Measurements from ENCODE around the gene SYCE3.

The SYCE3 gene

DNA sequence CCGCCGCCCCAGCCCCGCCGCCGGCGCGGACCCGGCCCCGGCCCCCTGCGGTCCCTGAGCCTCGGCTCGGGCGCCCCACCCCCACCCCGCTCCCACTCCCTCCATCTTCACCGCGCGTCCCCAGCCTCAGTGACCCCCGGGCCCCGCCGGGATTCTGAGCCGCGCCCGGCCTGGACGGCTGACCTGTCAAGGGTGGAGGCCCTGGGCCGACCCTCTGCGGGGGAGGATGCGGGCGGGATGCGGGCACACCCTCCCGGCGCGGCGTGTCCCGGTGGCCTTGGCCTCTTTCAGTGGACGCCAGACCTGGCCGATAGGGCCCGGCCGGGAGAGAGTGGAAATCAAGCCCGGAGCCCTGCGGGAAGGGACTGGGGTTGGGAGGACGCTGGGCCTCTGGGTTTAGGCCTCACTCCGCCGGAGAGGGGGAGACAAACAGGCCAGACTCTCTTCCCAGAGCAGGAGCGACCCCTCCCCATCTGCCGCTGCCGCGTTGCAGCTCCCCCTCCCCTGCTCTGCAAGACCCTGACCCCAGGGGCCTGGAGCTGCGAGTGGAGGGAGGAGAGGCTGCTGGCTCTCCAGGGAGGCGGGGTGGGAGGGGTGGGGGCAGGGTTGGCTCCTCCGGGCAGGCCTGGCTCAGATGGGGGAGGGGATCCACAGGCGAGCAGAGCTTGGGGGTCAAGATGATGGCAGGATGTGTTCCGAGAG lies 38.4 kb upstream of the SYCE3 start:
- no peak for DNase-seq (ENCODE audit: low read depth in 1 of 2, low spot score in 1 of 2)

DNA sequence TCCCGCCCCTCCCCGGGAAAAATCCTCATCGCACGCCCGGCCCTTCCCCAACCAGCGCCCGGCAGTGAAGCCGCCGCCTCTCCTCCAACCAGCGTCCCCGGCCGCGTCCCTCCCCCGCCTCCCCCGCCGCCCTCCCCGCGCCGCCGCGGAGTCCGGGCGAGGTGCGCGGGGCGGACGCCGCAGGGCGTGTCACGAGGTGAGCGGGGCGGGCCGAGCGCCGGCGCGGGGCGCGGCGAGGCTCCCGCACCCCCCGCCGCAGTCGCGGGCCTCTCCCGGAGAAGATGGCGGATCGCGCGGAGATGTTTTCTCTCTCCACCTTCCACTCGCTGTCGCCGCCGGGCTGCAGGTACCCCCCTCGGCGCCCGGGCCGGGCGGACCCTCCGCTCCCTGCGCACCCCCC lies 37.8 kb upstream of the SYCE3 start, which contains the start of gene MAPK8IP2:
MAPK8IP2 (plus strand) TSS at position 256 of the 400 bp plus-strand sequence; CDS start at position 282, 26 bp downstream.
- no peak for DNase-seq (ENCODE audit: low read depth in 1 of 2, low spot score in 1 of 2)

DNA sequence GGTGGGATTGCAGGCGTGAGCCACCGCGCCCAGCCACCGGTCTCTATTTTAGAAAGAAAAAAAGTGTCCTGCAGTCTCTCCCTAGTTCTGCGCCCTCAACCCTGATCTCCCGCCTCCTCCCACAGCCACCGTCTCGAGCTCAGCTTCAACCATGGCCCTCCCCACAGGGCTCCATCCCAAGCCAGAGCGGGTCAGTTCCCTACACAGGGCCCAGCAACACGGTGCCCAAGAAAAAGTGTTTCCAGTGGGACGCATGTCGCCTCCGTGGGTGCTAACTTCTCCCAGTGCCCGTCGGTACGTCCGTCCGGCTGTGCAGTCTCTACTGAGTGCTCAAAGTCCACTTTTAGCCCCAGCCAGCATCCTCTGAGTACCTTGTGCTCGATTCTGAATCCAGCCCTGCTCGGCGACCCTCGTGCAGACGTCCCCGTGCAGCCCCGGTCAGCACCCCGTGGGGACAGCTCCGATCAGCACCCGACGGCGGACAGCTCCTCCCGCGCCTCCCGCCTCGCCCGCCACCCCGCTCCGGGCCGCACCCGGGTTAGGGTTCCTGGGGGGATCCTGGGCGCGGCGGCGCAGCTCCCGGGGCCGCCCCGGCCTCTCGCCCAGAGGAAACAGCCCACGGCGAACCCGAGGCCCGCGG lies 37.2 kb upstream of the SYCE3 start:
- DNase-seq (ENCODE audit: low read depth in 1 of 2, low spot score in 1 of 2): peak; percentile 24 to 42

DNA sequence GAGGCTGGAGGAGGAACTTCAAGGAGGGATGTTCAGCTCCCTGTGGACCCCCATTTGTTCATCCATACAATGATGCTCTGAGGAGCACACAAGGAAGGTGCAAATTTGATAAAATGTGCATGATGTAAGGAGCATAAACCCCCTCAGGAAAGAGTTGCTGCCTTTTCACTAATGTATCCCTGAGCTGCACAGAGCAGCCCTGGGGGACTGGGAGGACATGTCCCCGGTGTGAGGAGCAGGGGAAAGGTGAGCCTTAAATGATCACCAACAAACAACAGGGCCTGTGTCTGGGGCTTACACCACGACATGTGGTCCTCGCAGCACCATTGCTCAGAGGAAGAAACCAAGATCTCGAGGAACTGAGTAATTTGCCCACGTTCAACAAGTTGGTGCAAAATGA lies 34.4 kb upstream of the SYCE3 start:
- no peak for DNase-seq (ENCODE audit: low read depth in 1 of 2, low spot score in 1 of 2)

DNA sequence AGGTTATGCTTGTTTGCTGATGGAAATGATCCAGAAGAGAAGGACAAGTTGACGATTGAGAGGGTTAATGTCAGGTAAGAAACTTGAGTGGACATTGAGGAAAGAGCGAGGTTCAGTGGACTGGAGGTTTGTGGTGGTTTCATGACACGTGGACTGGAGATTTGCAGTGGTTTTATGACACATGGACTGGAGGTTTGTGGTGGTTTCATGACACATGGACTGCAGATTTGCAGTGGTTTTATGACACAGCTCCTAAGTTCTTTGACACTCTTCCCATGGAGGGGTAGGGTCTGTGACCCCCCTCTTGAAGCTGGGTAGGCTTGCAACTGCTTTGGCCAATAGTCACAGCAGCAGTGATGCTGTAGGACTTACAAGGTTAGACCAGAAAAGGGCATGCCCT lies 32.5 kb upstream of the SYCE3 start:
- DNase-seq (ENCODE audit: low read depth in 1 of 2, low spot score in 1 of 2): no peak

DNA sequence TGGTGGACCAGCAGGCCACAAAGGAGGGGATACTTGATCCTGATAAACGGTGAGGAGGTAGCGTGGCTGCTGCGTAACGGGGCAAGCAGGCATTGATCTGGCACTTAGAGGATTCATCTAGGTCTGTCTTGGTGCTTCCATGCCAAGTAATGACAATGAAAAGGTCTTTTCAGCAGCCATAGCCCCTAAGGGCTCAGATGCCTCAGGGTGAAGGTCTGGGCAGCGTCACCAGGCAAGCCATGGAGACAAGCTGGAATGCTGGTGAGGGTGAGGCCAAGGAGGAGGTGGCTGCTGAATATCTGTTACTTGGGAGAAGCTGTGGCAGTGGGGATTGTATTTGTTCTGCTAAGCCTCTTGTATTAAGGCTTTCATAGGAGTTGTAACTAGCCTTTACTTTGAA lies 24.7 kb upstream of the SYCE3 start:
- DNase-seq (ENCODE audit: low read depth in 1 of 2, low spot score in 1 of 2): no peak

DNA sequence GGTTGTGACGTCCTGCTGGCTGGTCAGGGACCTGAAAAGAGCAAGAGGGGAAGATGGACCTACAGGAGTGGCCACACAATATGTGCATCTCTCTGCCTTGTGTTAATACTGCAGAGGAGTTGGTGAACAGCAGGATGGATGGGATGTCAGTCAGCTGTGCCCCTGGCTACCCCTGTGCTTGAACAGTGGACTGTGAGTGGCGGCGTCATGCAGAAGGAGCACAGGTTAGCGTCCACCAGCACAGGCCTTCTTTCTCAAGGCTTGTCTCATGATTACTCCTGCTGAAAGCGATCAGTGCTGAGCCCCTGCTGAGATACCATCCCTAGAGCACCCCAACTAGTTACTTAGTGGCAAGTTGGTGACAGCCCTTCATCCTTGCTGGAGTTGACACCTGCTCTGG lies 23.7 kb upstream of the SYCE3 start:
- no peak for DNase-seq (ENCODE audit: low read depth in 1 of 2, low spot score in 1 of 2)

DNA sequence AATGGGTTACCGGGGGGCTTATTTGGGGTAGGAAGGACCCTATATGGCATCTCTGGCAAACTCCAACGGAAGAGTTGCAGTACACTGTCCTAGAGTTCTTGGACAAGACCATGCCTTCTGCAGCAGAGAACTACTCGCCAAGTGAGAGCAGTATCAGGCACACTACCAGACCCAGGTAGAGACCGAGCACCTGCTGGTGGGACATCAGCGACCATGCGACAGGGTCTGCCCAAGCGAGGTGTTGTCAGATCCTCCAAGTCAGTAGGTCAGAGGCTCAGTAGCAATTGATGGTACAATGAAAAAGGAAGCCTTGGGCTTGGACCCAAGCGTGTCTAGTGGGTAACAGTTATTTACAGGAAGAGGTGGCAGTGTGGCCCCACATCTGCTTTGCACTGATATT lies 23.1 kb upstream of the SYCE3 start:
- DNase-seq (ENCODE audit: low read depth in 1 of 2, low spot score in 1 of 2): no peak

DNA sequence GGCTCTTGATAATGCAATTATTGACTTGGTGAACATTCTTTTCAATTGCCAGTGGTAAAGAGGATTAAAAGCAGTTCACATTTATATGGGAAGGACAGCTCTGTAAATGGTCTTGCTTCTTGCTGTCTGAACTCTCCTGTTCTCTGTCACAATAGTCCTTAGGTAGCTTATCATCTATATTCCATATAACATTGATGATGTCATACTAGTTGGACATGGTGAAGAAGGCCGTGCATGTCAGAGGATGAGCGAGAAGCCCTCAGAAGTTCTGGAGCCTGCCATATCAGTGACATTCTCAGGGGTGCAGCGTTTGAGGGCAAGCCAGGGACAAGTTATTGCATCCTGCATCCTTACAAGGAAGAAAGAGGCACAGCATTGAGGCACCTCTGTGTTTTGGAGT lies 22.5 kb upstream of the SYCE3 start:
- no peak for DNase-seq (ENCODE audit: low read depth in 1 of 2, low spot score in 1 of 2)

DNA sequence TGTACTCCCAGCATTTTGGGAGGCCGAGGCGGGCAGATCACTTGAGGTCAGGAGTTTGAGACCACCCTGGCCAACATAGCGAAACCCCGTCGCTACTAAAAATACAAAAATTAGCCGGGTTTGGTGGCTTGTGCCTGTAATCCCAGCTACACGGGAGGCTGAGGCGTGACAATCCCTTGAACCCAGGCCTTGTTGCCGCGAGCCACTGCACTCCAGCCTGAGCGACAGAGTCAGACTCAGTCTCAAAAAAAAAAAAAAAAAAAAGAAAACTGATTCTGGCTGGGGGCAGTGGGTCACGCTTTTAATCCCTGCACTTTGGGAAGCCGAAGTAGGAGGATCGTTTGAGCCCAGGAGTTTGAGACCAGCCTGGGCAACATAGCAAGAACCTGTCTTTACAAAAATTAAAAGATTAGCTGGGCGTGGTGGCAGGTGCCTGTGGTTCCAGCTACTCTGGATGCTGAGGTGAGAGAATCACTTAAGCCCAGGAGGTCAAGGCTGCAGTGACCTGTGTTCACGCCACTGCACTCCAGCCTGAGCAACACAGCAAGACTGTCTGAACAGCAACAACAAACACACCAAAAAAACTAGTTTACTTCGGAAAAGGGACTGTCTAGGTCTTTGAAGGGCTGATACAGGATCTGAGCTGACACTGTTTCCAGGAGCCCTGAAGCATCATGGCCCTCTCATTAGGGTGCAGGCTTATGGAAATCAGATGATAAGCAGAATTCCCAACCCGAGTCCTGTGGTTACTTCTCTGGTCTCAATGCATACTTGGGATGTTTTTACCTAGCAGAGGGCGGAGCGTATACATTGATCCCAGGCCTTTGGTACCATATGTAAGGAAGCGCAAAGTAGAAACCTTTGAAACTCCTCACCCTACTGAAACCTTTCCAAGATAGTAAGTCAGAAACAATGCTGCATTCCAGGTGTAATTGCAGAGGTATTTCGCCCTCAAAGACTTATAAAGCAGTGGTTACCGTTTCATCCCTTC lies 21.7 kb upstream of the SYCE3 start:
- DNase-seq (ENCODE audit: low read depth in 1 of 2, low spot score in 1 of 2): no peak

DNA sequence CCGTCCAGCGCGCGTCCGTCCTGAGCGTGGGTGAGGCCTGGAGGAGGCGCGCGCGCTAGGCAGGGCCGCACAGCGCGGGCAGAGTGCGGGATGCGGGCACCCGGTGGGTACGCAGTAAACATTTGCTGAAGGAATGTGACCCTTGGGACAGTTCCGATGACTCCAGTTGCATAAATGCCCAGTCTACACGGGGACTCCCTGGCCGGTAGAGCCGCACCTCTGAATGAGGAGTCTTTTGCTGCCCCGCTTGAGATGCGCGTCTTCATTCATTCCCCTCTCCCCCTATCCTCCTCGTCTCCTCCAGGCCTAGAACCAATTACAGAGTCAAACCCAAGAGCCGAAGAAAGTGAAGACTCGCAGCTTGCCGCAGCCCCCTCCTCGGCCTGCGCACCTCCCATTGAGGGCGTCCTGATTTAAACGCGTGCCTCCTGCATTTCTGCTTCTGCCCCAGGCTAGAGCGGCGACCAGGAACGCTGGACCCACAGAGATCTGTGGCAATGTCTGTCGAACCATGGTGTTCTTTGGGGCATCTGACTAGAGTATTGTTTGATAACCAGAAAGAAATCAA lies 20.7 kb upstream of the SYCE3 start:
- DNase-seq (ENCODE audit: low read depth in 1 of 2, low spot score in 1 of 2): no peak

DNA sequence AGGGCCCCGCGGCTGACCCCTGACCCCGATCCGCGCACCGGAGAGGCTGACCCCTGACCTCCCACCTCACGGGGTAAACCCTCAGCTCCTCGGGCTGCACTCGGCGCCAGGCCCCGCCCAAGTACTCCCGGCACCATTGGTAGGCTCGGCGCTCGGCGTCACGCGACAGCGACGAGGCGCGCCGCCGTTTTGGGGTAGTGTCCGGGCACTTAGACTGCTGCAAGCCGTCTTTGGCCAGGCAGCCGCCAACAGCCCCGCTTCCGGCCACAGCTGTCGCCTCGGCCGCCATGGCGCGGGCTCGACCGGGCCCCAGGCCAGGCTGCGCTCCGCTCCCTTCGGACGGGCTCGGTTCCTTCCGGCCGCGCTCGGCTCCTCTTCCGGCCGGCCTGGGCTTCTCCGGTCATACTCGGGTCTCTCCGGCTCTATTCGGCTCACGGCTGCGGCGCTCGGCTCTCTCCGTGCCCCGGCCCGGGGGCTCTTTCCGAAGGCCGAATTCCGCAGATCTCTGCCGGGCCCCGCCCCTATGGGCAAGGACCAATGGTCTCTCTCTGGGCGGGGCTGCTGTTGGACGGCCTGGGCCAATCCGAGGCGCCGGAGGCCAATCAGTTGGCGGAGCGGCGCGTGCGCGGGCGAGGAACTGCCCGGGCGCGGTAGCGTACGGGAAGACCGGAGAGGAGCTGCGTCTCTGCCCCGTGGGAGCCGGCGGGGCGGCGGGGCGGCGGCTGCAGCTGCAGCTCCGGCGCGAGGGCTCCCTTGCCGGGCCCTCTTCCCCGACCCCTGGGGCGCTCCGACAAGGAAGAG lies 20.0 kb upstream of the SYCE3 start, which contains the start of gene CHKB:
CHKB (minus strand) TSS at position 357 of the 801 bp plus-strand sequence; CDS start at position 289, 68 bp downstream.
- peak; percentile 94 to 97 for DNase-seq (ENCODE audit: low read depth in 1 of 2, low spot score in 1 of 2)

DNA sequence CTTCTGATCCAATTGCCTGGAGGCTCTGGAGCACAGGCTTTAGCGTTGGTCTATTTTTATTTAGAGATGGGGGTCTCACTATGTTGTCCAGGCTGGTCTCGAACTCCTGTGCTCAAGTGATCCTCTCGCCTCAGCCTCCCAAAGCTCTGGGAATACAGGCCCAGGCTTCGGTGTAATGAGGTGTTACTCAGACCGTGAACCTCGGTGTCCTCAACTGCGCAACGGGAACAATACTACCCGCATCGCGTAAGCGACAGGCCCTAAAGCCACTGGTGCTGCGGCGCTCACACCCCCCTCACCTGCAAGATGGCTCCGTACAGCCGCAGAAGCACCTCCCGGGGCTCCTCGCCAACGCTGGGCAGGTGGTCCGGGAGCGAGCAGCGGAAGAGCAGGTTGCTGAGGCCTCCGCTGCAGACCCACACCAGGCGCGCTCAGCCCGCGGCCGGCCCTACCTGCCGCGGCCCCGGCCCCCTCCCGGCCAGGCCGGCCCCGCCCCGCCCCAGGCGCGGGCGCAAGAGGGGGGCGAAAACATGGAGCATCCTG lies 19.3 kb upstream of the SYCE3 start:
- DNase-seq (ENCODE audit: low read depth in 1 of 2, low spot score in 1 of 2): peak in 1 of 2 donors; percentile 20

DNA sequence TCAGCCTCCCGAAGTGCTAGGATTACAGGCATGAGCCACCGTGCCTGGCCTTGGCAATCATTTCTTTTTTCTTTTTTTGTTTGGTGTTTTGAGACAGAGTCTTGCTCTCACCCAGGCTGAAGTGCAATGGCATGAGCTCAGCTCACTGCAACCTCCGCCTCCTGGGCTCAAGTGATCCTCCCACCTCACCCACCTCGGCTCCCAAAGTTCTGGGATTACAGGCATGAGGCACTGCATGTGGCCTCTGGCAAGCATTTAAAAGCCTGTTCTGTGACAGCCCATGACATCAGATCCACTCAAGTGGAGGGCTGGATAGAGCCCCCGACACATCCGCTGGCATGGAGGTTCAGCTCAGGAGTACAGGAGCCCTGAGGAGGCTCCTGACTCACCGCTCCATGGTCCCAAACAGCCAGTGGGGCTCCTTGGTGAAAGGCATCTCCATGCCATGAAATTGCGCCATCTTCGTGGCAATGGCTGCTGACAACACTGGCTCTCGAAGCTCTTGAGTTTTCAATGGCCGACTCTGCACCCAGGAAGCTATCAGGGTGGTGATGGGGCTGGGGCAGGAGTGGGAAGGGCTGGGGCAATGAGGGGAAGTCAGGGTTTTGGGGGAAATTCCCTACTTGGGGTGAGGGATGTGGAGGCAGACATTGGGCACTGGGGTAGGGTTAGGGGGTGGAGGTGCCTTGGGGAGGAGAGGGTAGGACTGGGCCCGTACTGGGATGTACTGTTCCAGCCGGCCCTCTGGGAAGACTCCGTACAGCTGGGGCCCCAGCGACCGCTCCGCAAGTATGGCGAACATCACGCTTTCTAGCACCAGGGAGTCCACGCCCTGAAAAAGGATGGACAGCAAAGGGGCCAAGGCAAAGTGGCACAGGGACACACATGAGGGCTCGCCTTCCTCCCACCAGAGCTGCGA lies 18.6 kb upstream of the SYCE3 start:
- no peak for DNase-seq (ENCODE audit: low read depth in 1 of 2, low spot score in 1 of 2)

DNA sequence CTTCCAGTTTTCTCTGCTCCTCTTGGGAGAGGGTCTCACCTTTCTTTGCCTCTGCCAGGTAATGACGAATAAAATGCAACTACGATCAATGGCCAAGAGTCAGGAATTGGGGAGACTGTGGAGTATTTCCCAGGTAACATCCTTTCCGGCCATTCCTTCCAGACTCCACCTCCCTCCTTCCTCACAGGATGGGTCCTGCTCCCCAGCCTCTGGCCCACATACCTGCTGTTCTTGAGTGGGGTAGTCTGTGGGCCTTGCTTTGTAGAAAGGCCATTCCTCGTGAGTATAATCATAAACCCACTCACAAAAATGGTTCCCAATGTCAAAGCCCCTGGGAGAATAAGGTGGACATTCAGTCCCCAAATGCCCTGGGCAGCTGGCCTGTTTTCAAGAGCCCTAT lies 17.0 kb upstream of the SYCE3 start:
- DNase-seq (ENCODE audit: low read depth in 1 of 2, low spot score in 1 of 2): no peak

DNA sequence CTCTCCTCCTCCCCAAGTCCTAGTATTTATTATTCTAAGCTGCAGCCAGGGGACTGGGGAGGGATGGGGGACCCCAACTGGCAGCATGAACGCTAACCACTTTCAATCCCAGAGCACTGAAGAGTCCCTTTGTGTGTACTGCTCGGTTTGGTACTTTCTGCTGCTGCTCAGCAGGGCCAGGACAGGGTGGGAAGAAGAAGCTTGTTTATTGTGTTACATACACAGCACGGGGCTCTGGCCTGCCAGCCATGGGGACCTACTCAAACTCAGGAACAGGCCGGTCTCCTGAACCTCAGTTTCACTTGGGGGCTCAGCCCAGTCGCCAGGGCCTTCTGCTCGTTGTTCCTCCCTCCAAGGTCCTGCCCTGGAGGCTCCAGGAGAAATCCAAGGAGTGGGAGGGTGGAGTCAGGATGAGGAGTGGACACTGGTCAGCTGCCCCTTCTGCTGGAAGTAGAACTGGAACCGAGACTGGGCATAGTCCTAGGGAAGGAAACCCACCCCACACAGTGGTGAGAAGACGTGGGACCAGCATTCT lies 16.1 kb upstream of the SYCE3 start:
- no peak for DNase-seq (ENCODE audit: low read depth in 1 of 2, low spot score in 1 of 2)

DNA sequence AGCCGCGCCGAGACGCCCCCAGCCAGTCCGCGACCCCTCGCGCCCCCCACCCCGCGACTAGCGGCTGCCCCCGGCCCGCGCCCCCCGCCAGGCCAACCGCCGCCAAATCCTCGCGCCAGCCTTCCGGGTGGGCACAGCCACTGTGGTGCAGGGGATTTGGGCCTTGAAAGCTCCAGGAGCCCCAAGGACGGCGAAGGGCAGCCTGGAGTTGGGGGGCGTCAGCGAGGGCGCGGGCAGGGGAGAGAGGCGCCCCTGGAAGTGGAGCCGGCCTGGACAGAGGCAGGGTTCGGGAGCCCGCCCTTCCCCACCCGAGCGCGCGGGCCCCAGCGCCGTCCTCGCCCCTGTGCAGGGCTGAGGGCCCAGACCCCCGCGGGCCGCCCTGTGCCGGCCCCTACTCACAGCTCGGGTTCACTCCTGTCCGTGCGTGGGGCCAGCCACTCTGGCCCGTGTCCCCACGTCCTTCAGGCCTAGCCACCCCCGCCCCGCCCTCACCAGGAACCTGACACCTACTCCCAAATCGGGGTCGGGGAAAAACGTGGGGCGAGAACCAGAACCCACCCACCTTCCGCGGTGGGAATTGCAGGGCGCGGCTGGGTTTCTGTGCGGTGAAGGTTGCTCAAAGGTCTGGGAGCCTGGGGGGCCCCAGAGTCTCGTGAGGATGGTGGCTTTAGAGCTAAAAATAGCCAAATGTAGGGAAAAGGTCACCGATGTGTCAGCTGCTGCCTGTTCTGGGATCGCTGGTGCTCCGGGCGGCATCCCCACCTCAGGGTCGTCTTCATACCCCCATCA lies 15.5 kb upstream of the SYCE3 start, which contains the start of gene CPT1B:
CPT1B (minus strand) TSS at position 441 of the 789 bp plus-strand sequence. CDS start 512 bp downstream, outside the sequence.
- no peak for DNase-seq (ENCODE audit: low read depth in 1 of 2, low spot score in 1 of 2)

DNA sequence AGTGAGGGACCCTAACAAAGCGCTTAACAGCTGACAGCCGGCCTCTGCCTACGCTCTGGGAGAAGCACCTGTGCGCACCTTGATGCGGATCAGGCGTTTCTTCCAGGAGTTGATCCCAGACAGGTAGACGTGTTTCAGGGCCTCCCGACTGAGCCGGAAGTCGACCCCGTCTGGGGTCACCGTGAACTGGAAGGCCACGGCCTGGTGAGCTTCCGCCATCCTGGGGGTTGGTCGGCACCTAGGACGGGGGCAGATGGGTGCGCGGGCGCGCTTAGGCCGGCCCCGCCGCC lies 14.9 kb upstream of the SYCE3 start:
- no peak for DNase-seq (ENCODE audit: low read depth in 1 of 2, low spot score in 1 of 2)
